ENCODE results near the gene CACNA2D3. TPM values are rescaled to one million over a fixed set of nuclear protein-coding genes. Genes with fewer than 3 reads are reported as not detected.

Gene CACNA2D3
- total and polyA plus RNA-seq, 12 donors: 0.26 to 13.7 (median 2.8) TPM; not detected in 1

DNA sequence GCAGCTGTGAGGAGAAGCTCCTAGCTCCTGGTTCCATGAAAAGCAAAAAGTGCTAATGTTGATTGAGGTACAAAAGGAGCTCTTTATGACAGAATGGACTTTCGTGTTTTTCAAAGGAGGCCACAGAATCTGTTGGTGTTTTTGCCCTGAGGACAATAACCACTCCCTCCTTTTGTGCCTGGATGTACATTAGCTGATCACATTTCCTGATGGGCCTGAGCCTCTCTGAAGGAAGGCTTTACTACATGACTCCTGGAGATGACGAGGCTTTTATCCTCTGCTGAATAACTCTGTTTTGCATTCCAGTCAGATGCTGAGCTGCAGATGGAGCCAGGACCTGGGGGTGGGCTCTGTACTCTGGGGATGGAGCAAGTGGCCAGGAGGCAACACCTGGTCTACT lies 301.9 kb downstream of the CACNA2D3 start:
- intact Hi-C loops (cut with DNase I): no loop called here
- no peak overlapping the region for H3K4me3 ChIP-seq
- no peaks in the 10 kb centered on the region for H3K36me3 ChIP-seq (replicated peaks in 1 of 2)
- TF ChIP-seq POLR2A (IDR thresholded peaks at IDR 0.05): no peak
- TF ChIP-seq, protein P1, sequence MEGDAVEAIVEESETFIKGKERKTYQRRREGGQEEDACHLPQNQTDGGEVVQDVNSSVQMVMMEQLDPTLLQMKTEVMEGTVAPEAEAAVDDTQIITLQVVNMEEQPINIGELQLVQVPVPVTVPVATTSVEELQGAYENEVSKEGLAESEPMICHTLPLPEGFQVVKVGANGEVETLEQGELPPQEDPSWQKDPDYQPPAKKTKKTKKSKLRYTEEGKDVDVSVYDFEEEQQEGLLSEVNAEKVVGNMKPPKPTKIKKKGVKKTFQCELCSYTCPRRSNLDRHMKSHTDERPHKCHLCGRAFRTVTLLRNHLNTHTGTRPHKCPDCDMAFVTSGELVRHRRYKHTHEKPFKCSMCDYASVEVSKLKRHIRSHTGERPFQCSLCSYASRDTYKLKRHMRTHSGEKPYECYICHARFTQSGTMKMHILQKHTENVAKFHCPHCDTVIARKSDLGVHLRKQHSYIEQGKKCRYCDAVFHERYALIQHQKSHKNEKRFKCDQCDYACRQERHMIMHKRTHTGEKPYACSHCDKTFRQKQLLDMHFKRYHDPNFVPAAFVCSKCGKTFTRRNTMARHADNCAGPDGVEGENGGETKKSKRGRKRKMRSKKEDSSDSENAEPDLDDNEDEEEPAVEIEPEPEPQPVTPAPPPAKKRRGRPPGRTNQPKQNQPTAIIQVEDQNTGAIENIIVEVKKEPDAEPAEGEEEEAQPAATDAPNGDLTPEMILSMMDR (IDR thresholded peaks at IDR 0.05): no peak
- DNase-seq: no peak
- 29 to 65% (median 52%) methylated on average over 2 of the region's 2 CpGs for WGBS, 4 donors
- no peak overlapping the region for H3K27ac ChIP-seq
- no peaks in the 10 kb centered on the region for H3K9me3 ChIP-seq (replicated peaks in 1 of 3)
- no peaks in the 10 kb centered on the region for H3K4me1 ChIP-seq (replicated peaks in 1 of 2)
- H3K27me3 ChIP-seq: peaks cover 5% of the 10 kb centered on the region

DNA sequence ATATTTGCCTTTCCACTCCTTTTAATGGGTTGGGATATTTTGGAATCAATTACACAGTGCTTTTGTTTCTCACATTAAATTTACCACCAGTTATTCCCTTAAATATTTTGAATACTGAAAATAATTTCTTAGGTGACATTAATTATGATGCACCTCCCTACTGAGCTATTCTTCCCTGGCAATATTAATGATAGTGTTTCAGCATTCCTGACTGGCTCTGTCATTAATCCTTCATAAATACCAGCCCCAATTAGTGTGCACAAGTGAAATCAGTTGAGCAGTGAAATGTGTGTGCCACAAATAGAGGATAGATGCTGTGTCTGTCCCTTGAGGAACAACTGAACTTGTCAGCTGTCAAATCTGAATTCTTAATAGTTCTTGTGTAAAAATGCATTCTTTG lies 304.0 kb downstream of the CACNA2D3 start:
- no peaks in the 10 kb centered on the region for H3K36me3 ChIP-seq (replicated peaks in 1 of 2)
- no peaks in the 10 kb centered on the region for H3K9me3 ChIP-seq (replicated peaks in 1 of 3)
- H3K27me3 ChIP-seq: peaks cover 5% of the 10 kb centered on the region
- intact Hi-C loops (cut with DNase I): no loop called here
- H3K4me3 ChIP-seq: no peak overlapping the region
- H3K4me1 ChIP-seq (replicated peaks in 1 of 2): no peaks in the 10 kb centered on the region
- DNase-seq: no peak
- no peak overlapping the region for H3K27ac ChIP-seq
- TF ChIP-seq POLR2A (IDR thresholded peaks at IDR 0.05): no peak
- TF ChIP-seq, protein P1 (IDR thresholded peaks at IDR 0.05): no peak

DNA sequence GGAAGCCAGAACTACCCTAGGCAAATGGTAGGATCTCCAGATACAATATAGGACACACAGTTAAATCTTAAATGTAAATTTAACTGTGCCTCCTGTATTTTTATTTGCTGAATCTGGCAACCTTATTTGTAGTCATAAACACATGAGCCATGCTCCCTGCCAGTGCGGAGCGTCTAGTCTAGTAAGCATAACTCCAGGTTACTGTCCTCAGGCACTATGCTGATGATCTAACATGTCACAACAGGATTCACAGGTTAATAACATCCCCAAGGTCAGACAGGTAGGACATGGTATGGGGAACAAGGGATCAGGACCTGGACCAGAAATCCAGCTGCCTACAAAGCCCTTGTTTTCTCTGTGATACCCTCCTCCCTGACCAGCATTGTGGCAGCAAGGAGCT lies 305.1 kb downstream of the CACNA2D3 start:
- 71 to 100% (median 79%) methylated on average over 2 of the region's 2 CpGs for WGBS, 4 donors
- intact Hi-C loops (cut with DNase I): no loop called here

DNA sequence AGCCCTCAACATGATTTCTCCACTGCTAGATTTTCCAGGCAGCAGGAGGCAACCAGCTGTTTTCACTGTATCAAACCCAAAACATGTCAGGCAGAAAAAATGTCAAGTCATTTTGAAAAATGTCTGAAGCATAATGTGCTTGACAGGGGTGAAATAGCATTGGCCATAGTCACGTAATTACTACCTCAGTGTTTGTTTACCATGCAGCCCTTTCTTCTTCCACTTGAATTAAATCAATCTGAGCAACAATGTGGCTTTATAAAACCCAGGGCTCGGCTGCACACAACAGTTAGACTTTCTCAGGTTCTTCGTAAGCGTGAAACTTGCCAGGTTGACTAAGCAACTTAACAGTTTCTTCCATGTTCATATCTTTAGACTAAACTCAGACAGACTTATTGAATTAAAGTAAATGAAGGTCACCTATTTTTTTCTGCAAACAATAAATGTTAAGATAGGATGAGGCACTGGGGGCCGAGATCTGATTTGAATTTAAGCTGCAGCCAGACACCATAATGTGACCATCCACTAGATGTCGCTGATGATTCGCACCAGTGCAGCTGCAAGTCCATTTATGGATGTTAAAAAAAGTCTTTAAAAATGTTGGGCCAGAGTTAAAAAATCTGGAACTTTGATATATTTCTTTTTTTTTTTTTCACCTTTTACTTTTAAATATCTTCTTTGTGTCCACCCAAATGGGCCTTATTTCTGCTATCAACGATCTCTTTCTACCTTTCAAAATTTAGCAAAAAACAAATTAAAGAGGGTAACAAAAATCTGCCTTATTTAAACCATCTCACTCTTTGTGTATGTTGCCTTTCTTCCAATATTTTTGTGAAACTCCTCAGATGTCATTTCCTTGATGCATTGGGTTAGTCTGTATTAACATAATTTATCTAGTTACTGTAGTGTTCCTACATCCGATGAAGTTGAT lies 305.9 kb downstream of the CACNA2D3 start:
- Histone ChIP-seq H3K9me3 (replicated peaks in 1 of 3) (no peaks in the 10 kb centered on the region), H3K4me3 (no peak overlapping the region), H3K36me3 (replicated peaks in 1 of 2) (no peaks in the 10 kb centered on the region), H3K27me3 (peaks cover 5% of the 10 kb centered on the region), H3K27ac (no peak overlapping the region), H3K4me1 (replicated peaks in 1 of 2) (no peaks in the 10 kb centered on the region)
- DNase-seq: peak; percentile 48 to 76 (median 60)
- intact Hi-C loops (cut with DNase I): no loop called here
- 36 to 43% (median 39%) methylated on average over 9 of the region's 9 CpGs for WGBS, 4 donors
- no peak for TF ChIP-seq POLR2A (IDR thresholded peaks at IDR 0.05)
- TF ChIP-seq, protein P1 (IDR thresholded peaks at IDR 0.05): peak; percentile 65 to 89 (median 70)

More for the DNA sequence above, 305.1 kb downstream of the CACNA2D3 start:
- no peak for DNase-seq
- H3K4me3 ChIP-seq: no peak overlapping the region
- no peaks in the 10 kb centered on the region for H3K9me3 ChIP-seq (replicated peaks in 1 of 3)
- peaks cover 5% of the 10 kb centered on the region for H3K27me3 ChIP-seq
- H3K4me1 ChIP-seq (replicated peaks in 1 of 2): no peaks in the 10 kb centered on the region
- no peak overlapping the region for H3K27ac ChIP-seq
- no peak for TF ChIP-seq POLR2A (IDR thresholded peaks at IDR 0.05)
- TF ChIP-seq, protein P1 (IDR thresholded peaks at IDR 0.05): no peak
- H3K36me3 ChIP-seq (replicated peaks in 1 of 2): no peaks in the 10 kb centered on the region
